A172 (cell line): ENCODE results near the gene SMIM41. TPM values are rescaled to one million over a fixed set of nuclear protein-coding genes. Genes with fewer than 3 reads are reported as not detected.
A peak's percentile ranks its signal among the peaks of the same experiment; 100 is the strongest.

Source experiments
- DNase-seq: peaks from one replicate; pipeline ENCODE4 v3.0.0-alpha.2; 2015; ENCODE audit warnings: low spot score
- total RNA-seq: library from RNA; depleted of rRNA; stranded (reverse); fragments of >200 nt; shearing (Covaris generic); gene quantifications from 2 replicates; pipeline ENCODE4 v1.2.3, GENCODE V29; 2014

The SMIM41 gene
- total RNA-seq, 1 experiment from 2014 or later: not detected

GRCh38 chr12:52121824-52122539 lies 42.5 kb downstream of the SMIM41 start:
- DNase-seq: peak; percentile 41

- no peak for DNase-seq
These were observed 43.0 kb downstream of the SMIM41 start for GRCh38 chr12:52122540-52122871.

GRCh38 chr12:52122904-52123303 lies 43.4 kb downstream of the SMIM41 start:
- DNase-seq: no peak

GRCh38 chr12:52123487-52124186 lies 44.1 kb downstream of the SMIM41 start:
- no peak for DNase-seq

- DNase-seq: no peak
These were observed 46.0 kb downstream of the SMIM41 start for GRCh38 chr12:52125476-52125900.

- DNase-seq: no peak
These were observed 46.6 kb downstream of the SMIM41 start for GRCh38 chr12:52126050-52126604.

GRCh38 chr12:52126605-52127578 lies 47.4 kb downstream of the SMIM41 start:
- DNase-seq: no peak

- DNase-seq: no peak
These were observed 48.4 kb downstream of the SMIM41 start for GRCh38 chr12:52127683-52128450.

- no peak for DNase-seq
These were observed 51.2 kb downstream of the SMIM41 start for GRCh38 chr12:52130711-52131110.

GRCh38 chr12:52132754-52133161 lies 53.3 kb downstream of the SMIM41 start:
- no peak for DNase-seq

GRCh38 chr12:52137746-52138145 lies 58.2 kb downstream of the SMIM41 start:
- DNase-seq: no peak

GRCh38 chr12:52139147-52139546 lies 59.6 kb downstream of the SMIM41 start:
- DNase-seq: no peak

GRCh38 chr12:52139579-52140062 lies 60.1 kb downstream of the SMIM41 start:
- DNase-seq: peak; percentile 62

- DNase-seq: no peak
These were observed 61.8 kb downstream of the SMIM41 start for GRCh38 chr12:52141306-52141705.

- no peak for DNase-seq
These were observed 62.4 kb downstream of the SMIM41 start for GRCh38 chr12:52141875-52142274.

- DNase-seq: no peak
These were observed 62.9 kb downstream of the SMIM41 start for GRCh38 chr12:52142431-52142830.

GRCh38 chr12:52144512-52145227 lies 65.2 kb downstream of the SMIM41 start:
- DNase-seq: no peak

- DNase-seq: peak; percentile 52
These were observed 66.0 kb downstream of the SMIM41 start for GRCh38 chr12:52145228-52146088.

- DNase-seq: no peak
These were observed 66.8 kb downstream of the SMIM41 start for GRCh38 chr12:52146089-52146821.
